Left renal pelvis (tissue), 4 donors: ENCODE measurements around the gene HOXC6. TPM values are rescaled to one million over a fixed set of nuclear protein-coding genes. Genes with fewer than 3 reads are reported as not detected.

Experiments used
- DNase-seq, 4 donors: peaks; one replicate each; pipeline ENCODE4 v3.0.0-alpha.2; 2013; ENCODE audit warnings: low read depth in 4 of 4, low spot score in 3 of 4
- polyA plus RNA-seq, 4 donors: library from polyadenylated mRNA; unstranded; fragments of 120-200 nt; gene quantifications; one replicate each; pipeline ENCODE4 v1.2.1, GENCODE V29; 2013; ENCODE audit not compliant: insufficient read length in 4 of 4

HOXC6 gene
- polyA plus RNA-seq, 4 donors = 32.8 to 90.5 (median 41.9) TPM

DNA sequence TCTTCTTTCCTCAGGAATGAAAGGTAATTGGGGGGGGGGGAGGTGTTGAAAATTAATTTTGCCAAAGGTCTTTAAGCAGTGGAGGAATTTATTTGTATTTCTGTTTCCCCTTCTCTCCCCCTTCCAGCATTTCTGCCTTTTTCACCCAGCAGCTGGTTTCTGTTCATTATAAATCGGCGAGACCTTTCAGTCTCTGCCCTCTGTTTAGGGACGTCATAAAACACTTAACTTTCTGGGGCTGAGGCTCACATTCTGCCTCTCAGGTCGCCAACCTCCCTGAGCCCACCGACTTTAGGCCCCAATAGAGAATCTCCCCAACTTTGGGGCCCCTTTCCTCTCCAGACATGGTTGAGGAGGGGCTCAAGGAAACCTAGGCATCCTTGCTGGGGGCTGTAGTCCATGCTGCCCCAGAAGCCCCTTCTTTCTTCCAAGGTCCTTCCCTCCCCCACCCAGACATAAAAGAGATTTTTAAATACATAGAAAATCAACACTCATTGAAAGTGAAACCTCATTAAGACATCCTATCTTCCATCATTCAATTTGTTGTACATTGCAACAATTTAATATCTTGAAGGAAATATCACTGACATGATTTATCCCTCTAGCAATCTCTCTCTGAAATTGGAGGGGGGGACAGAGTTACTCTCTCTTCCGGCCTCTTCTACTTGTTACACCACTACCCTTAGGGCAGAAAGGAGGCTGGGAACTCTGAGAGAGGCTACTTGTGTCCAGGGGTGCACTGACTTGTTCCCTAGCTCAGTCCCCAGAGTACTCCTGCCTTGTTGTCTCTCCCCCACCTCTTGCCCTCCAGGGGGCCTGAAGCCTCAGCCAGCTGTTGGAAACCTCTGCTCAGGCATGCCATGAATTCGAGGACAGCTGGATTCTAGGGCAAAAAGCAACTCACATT lies 2.5 kb upstream of the HOXC6 start:
- DNase-seq = no peak

DNA sequence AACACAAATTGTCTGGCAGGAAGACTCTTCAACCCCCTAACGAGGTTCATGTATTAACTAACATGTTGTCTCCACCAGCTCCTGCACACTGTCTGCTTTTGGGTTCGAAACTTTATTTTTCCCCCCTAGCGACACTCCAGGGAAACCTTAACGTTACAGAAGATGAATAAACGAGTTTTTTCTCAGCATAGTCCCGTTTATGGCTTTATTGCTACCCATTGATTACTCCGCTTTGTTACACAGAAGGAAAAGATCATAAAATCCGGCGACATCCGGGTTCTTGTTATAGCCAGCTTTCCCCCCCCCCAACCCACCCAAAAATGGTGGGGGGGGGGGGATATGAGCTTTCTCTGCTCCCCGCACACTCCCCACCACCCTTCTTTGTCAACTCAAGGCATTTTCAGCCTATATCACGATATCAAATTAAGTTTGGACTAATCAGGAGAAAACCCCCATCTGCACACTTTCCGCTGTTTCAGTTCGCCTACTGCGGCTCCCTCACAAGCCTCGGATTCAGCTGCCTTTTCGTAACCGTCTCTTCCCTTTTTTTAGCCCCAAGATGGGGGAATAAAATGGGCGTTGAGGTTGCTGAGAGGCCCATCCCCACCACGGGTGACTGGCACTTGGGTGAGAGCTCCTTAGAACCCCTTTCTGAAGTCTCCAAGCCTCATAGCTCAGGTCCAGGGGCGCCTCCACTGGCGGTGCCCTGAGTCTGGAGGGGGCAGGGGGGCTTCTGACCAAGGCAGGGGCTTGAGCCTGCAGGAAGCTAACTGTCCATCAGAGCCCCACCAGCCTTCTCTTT lies 1.4 kb upstream of the HOXC6 start:
- no peak for DNase-seq

DNA sequence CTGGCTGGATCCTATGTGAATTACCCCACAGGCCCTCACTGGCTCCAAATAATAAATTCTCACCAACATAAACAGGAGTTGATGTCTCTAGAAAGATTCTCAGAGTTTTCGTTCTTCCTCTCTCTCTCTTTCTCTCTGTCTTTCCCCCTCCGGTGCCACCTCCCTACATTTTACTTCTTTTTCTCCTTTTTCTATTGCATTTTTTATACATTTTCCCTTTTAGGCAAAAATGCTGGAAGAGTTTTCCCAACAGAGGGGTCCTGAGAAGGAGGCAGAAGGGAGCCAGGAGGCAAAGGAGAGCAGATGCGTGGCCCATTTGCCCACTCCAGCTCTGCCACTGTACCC lies 826 bp upstream of the HOXC6 start:
- no peak for DNase-seq

- DNase-seq = no peak
Observed at GRCh38 chr12:54029529-54030441, 1.5 kb downstream of the HOXC6 start.

- DNase-seq = no peak
Observed at GRCh38 chr12:54030442-54030801, 2.2 kb downstream of the HOXC6 start.

DNA sequence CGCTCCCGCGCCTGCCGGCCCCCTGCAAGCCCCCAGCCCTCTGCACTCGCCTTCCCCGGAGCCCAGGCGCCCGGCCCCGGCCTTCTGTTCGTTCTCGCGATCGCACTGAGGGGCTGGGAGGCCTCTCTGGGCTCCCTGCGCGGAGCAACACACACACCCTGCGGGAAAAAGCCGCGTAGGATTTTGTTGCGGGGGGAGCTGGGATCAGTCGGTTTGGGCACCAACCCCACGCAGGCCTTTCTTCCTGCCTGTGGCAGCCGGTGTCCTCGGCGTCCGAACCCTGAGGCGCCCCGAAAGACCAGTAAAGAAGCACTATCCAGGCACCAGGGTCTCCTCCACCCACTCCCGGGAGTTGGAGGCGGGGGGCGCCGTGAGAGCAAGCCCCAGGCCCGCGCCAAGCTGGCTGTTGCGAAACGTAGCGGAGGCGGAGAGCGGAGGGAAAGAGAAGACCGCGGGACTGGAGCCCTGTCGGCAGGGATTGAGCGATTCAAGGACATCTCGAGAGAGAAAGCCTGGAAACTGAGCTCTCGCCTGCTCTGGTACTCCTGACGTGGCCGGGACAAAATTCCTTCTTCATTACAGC lies 2.7 kb downstream of the HOXC6 start:
- DNase-seq = no peak

- no peak for DNase-seq
Observed at GRCh38 chr12:54031480-54031879, 3.2 kb downstream of the HOXC6 start.

DNA sequence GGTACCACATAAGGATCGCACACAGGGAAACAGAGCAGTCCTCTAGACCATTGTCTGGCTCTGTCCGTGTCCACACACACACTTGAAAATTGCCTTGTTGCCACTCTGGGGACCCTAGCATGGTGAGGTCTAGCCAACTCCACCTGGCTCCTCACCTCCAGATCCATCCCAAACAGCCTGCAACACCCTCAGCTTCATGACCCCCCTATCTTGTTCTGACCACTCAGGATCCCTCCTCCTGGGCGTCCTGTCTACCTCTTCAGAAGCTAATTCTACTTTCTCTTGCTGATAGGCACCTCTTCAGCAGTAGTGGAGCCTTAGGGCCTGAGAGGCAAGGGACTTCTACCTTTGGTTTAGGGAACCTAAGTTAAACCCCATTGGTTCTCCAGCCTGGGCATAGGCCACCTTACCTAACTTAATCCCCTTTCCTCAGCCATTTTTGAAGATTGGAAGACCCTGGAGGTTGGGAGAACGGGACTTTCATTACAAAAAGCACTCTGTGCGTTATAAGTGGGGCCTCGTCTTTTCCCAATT lies 3.9 kb downstream of the HOXC6 start:
- DNase-seq = no peak

DNA sequence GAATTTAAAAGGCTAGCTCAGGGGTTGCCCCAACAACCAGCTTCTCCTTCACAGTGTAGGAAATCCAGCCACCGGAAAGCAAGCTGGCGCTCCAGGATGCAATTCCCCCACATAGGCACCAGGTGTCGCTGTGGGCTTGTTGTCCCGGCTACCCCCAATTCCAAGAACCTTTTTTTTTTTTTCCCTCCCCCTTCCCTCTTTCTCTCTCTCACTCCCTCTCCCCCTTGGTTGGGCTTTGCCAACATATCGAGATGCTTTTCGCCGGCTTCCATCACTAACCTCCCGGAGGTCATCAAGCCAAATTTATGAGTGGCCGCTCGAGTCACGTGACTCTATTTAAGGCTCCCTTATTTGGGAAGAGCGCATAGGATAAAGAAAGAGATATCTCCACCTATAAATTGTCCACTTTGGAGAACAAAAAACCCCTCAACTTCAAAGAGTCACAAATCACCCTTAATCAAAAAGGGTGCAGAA lies 4.4 kb downstream of the HOXC6 start, which contains the start of gene HOXC5:
TSS of gene HOXC5 (plus strand) at position 424 of the 474 bp plus-strand sequence. CDS start 73 bp downstream, outside the sequence.
- no peak for DNase-seq

- no peak for DNase-seq
Observed at GRCh38 chr12:54033106-54033979, 5.1 kb downstream of the HOXC6 start.

- DNase-seq = no peak
Observed at GRCh38 chr12:54033980-54034784, 5.9 kb downstream of the HOXC6 start.

DNA sequence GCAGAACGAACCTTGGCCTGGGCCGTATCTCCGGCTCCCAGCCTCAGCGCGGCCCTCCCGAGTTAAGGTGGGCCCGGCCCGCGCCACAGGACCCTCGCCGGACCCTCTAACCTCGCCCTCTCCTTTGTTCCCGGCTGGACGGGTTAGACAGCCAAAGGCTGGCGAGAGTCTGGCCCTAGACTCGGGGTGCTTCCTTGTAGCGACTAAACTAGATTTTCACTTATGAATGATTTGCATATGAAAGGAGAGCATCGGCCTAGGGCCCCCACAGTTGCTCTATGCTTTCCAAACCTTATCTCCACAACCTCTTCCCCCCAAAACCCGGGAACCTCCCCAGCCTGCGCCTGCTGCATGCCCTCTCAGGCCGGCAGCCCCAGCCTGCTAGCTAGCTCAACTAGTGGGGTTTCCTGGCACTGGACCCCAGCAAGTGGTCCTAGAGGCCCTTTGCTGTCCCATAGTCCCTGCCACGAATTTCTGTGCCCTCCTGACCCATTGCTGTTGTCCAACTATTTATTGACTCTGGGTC lies 6.6 kb downstream of the HOXC6 start:
- no peak for DNase-seq

DNA sequence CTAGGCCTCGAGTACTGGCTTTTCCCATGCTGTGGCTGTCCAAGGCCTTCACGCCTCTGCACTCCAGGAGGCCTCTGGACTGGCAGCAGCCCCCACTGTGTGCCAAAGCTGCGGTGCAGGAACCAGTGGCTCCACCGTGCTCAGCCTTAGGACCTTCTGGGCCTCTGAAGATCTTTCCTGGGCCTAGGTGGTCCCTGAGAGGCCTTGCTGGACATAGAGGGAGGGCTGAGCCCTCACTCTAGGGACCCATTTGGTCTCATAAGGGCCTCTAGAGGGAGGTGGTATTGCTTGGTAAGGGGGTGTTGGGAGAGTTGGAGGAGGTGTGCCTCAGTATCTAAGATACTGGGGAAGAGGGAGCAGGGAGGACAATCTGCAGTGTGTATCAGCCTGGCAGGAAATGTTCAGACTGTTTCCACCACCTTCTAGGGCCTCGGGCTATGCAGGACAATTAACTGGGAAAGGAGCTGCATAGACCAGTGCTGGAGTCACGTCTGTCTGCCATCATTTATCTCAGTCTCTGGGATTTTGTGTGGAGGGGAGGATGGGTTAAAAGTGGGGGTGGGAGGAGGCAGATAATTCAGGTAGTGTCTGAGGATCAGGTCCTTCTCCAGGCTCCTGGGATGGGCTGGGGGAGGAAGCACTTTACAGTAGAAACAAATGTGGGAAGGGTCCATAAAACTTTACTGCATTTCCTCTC lies 7.5 kb downstream of the HOXC6 start:
- no peak for DNase-seq

DNA sequence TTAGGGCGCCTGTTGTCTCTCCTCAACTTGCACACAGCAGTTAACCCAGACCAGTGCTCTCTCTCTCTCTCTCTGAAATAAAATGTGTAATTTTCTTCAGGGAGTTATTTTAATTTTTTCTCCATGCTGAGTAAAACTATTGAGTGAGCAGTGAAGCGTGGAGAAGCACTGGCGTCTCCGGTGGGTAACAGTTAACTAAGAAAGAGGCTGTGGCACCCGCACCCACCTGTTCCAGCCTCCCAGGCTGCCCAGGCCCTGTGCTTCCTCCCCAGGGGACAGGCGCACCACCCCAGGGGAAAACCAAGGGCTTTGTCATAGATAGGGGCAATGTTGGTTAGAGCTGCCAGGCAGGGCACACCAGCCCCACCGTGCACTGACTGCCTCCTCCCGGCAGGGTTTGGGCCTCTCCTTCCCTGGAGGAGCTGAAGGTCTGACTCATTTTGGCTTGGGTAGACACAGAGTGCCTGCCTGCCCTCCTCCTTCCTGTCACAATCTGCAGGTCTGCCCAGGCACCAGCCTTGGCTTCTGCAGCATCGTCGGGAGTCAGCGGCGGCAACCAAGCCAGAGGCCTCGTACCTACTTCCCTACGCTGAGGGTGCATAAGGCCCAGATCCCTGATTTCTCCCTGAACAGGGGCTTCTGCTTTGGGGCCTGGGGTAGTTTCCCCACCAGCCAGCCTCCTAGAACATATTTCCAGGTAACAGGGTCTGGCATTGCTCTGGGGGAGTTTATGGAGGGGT lies 8.6 kb downstream of the HOXC6 start:
- DNase-seq = no peak

- DNase-seq = no peak
Observed at GRCh38 chr12:54037360-54038283, 9.4 kb downstream of the HOXC6 start.
